Activated T-cell treated with anti-CD3 and anti-CD28 coated beads, Interleukin-2, amount 50 U/mL, for 4 hours (primary cell): ENCODE results near the gene VPS35L. TPM values are rescaled to one million over a fixed set of nuclear protein-coding genes. Genes with fewer than 3 reads are reported as not detected.

Source experiments
- ATAC-seq, 2 donors: fragments of 200-7000 bp; cut with Tn5 transposase; one replicate each; pipeline ENCODE4 v1.10.0; 2021
- DNase-seq: peaks from one replicate; pipeline ENCODE4 v3.0.0-alpha.2; 2020
- H3K27me3 Mint-ChIP-seq: one replicate; pipeline ENCODE4 v1.8.0; 2021; ENCODE audit warnings: low read depth, mixed read lengths
- H3K36me3 Mint-ChIP-seq: one replicate; pipeline ENCODE4 v1.8.0; 2022; ENCODE audit warnings: mixed read lengths; ENCODE audit not compliant: insufficient read depth
- H3K4me1 Mint-ChIP-seq: one replicate; pipeline ENCODE4 v1.8.0; 2021; ENCODE audit warnings: low read depth, mixed read lengths
- H3K4me3 Mint-ChIP-seq: one replicate; pipeline ENCODE4 v1.8.0; 2021; ENCODE audit warnings: mild to moderate bottlenecking, moderate library complexity, mixed read lengths
- H3K9me3 Mint-ChIP-seq: one replicate; pipeline ENCODE4 v1.8.0; 2021; ENCODE audit warnings: mixed read lengths
- total RNA-seq, 3 donors: library from RNA; stranded (reverse); gene quantifications; one replicate each; pipeline ENCODE4 v1.2.1, GENCODE V29; 2021

The VPS35L gene
- total RNA-seq, 3 donors from 2014 or later, result 29.9 to 34.5 (median 30.9) TPM

DNA sequence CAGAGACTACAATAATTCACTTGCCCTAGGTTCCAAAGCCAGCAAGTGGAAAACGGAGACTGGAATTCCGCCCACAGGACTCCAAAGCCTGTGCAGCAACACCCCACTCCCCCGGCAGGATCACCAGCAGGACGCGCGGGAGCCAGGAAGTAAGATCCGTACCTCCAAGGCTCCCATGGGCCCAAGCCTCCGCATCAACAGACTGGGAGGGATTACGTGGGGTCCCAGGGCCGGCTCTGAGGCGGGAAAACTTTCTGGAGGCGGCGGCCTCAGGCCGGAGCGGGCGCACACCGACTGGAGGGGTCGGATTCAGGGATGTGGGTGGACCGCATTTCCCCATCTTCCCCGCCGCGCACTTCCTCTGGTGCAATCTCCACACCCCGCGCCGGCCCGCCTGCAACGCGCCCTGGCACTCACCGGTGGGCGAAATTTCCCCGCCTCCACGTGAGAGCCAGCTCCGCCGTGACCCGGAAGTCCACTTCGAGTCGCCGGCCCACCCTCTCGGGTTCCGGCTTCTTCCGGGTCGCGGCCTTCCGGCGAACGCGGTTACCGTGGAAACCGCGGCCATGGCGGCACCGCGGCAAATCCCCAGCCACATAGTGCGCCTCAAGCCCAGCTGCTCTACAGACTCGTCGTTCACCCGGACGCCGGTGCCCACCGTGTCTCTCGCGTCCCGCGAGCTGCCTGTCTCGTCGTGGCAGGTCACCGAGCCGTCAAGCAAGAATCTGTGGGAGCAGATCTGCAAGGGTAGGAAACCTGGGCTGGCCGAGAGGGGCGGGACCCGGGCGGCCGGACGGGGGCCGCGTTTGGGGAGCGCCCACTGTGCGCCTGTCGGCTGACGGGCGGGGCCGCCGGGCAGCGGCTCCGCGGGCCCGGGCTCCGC, 162.5 kb downstream of the VPS35L start, which contains the start of the genes IQCK and KNOP1:
IQCK (plus strand) TSS at position 531 of the 883 bp plus-strand sequence; CDS start at position 567, 36 bp downstream.
KNOP1 (minus strand) TSS at position 487 of the 883 bp plus-strand sequence. CDS start 3,192 bp downstream, outside the sequence.
- DNase-seq, result peak; percentile 85
- ATAC-seq, result peak; percentile 94 to 95
- peaks cover 14% of the 10 kb centered on the region for H3K36me3 Mint-ChIP-seq
- H3K27me3 Mint-ChIP-seq, result no peaks in the 10 kb centered on the region
- peaks cover 27% of the 10 kb centered on the region for H3K4me1 Mint-ChIP-seq
- peak within 1 kb of the TSS; percentile 96 for H3K4me3 Mint-ChIP-seq
- no peaks in the 10 kb centered on the region for H3K9me3 Mint-ChIP-seq

DNA sequence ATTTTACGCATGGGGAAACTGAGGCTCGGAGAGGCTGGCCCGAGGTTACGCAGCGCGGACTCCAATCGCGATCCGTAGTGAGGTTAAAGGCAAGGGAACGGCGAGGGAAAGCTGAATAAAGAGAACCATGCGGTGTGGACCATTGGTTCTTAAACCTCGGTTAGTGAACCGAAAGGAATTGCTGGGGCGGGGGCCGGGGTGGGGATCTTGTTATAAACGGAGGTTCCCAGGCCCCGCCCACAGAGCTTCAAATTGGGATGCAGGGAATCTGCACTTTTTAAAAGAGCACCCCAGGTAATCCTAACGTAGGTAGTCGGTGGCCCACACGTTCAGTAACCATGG, 163.1 kb downstream of the VPS35L start:
- H3K36me3 Mint-ChIP-seq, result peaks cover 11% of the 10 kb centered on the region
- H3K9me3 Mint-ChIP-seq, result no peaks in the 10 kb centered on the region
- no peak for ATAC-seq
- no peak for DNase-seq
- H3K4me1 Mint-ChIP-seq, result peaks cover 27% of the 10 kb centered on the region
- peak overlapping the region; percentile 96 for H3K4me3 Mint-ChIP-seq
- no peaks in the 10 kb centered on the region for H3K27me3 Mint-ChIP-seq

DNA sequence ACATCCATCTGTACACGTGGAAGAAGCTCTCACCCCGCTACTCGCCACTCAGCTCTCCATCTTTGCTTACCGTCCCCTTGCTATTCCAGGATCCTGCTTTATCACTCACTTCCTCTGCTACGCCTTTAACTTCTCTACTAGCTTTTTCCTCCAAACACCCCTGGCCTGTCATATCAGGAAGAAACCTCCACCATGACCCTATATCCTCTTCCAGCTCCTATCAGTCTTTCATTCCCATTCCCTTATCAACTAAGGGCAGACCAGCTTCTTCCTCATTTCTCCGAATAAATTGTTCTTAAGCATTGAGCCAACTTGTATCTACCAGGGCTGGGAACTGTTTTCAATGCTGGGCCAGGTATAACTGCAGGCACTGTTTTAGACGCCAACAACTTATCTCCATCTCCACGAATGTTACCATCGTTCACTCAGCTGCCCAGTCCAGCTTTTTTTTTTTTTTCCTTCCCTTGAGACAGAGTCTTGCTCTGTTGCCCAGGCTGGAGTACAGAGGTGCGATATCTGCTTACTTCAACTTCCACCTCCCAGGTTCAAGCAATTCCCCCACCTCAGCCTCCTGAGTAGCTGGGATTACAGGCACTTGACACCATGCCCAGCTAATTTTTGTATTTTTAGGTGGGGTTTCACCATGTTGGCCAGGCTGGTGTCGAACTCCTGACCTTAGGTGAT, 166.9 kb downstream of the VPS35L start:
- Mint-ChIP-seq H3K4me3 (no peak overlapping the region), H3K9me3 (no peaks in the 10 kb centered on the region), H3K27me3 (no peaks in the 10 kb centered on the region), H3K36me3 (no peaks in the 10 kb centered on the region), H3K4me1 (peaks cover 11% of the 10 kb centered on the region)
- no peak for ATAC-seq
- DNase-seq, result no peak

DNA sequence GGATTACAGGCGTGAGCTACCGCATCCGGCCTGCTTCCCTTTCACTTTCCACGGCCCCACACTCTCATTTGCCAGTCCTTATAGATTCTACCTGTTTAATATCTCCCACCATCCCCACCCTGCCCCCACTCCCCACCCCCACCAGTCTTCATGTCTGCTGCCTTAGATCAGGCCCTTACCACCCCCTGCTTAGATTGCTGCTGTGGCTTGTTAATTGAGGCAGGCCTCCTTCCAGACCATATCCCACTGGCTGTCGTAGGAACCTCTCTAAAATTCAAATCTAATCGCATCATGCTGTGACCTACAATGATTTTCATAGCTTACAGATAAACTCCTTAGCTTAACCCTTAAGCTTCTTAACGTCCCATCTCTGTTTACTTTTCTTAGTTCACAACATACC, 167.5 kb downstream of the VPS35L start:
- peaks cover 11% of the 10 kb centered on the region for H3K4me1 Mint-ChIP-seq
- ATAC-seq (no peak), DNase-seq (no peak)
- no peaks in the 10 kb centered on the region for H3K27me3 Mint-ChIP-seq
- H3K9me3 Mint-ChIP-seq, result no peaks in the 10 kb centered on the region
- H3K4me3 Mint-ChIP-seq, result no peak overlapping the region
- H3K36me3 Mint-ChIP-seq, result no peaks in the 10 kb centered on the region

DNA sequence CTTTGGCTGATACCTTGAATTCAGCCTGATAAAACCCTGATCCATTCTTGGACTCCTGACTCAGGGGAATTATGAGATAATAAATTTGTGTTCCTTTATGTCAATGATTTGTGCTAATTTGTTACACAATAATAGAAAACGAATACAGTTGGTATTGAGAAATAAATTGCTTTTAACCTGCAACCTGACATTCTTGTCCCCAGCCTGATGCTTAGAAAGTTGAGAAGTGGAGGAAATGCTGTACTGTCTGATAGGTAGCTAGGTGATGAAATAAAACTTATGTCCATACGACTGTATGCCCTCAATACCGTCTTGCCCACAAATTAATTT, 173.1 kb downstream of the VPS35L start:
- ATAC-seq (no peak), DNase-seq (no peak)
- Mint-ChIP-seq H3K27me3 (no peaks in the 10 kb centered on the region), H3K9me3 (no peaks in the 10 kb centered on the region), H3K36me3 (no peaks in the 10 kb centered on the region), H3K4me1 (peaks cover 2% of the 10 kb centered on the region), H3K4me3 (no peak overlapping the region)

DNA sequence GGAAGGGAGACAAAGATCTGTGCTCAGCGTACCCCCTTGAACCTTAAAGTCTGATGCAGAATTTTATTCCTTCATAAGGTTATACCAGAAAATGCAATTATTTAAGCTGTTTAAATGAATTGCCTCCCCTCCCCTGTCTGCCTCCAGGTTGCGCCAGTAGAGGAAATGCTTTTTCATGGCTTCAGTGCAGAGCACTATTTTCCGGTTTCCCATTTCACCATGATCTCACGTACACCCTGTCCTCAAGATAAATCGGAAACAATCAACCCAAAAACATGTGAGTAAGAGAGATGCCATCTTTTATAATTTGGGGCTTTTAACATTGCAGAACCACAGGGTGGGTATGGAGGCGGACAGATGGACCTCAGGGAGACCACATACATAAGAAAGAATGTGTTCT, 178.0 kb downstream of the VPS35L start:
- Mint-ChIP-seq H3K4me3 (no peak overlapping the region), H3K27me3 (no peaks in the 10 kb centered on the region), H3K9me3 (no peaks in the 10 kb centered on the region), H3K4me1 (no peaks in the 10 kb centered on the region), H3K36me3 (no peaks in the 10 kb centered on the region)
- ATAC-seq, result no peak
- no peak for DNase-seq

DNA sequence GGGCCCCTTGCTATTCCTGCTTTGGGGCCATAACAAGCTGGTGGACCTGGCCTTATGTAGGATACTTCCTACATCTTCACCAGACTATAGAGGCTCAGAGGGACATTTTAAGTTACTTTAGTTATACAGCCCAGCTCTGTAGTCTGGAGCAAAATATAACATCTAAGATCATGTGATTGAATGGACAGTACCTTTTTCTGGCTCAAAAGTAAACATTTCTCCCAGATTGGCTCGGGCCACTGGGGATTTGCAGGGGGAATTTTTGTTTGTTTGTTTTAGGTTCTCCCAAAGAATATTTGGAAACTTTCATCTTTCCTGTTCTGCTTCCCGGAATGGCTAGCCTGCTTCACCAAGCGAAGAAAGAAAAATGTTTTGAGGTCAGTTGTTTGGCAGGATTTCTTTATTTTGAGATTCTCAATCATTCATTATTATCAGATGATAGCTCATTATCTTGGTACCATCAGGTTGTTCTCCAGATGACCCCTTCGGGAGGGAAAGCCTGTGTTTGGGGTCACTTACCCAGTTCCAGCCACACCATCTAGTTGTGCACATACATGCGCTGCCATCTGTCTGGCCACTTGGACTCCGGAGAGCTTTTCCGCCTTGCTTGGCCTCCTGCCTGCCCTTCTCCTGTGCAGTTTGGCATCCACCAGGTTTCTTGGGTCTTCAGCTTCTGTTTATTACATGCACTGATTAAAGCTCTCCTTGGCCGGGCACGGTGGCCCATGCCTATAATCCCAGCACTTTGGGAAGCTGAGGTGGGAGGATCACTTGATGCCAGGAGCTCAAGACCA, 179.8 kb downstream of the VPS35L start:
- no peak for DNase-seq
- no peak for ATAC-seq
- H3K9me3 Mint-ChIP-seq, result no peaks in the 10 kb centered on the region
- no peaks in the 10 kb centered on the region for H3K36me3 Mint-ChIP-seq
- H3K4me3 Mint-ChIP-seq, result no peak overlapping the region
- no peaks in the 10 kb centered on the region for H3K27me3 Mint-ChIP-seq
- no peaks in the 10 kb centered on the region for H3K4me1 Mint-ChIP-seq

DNA sequence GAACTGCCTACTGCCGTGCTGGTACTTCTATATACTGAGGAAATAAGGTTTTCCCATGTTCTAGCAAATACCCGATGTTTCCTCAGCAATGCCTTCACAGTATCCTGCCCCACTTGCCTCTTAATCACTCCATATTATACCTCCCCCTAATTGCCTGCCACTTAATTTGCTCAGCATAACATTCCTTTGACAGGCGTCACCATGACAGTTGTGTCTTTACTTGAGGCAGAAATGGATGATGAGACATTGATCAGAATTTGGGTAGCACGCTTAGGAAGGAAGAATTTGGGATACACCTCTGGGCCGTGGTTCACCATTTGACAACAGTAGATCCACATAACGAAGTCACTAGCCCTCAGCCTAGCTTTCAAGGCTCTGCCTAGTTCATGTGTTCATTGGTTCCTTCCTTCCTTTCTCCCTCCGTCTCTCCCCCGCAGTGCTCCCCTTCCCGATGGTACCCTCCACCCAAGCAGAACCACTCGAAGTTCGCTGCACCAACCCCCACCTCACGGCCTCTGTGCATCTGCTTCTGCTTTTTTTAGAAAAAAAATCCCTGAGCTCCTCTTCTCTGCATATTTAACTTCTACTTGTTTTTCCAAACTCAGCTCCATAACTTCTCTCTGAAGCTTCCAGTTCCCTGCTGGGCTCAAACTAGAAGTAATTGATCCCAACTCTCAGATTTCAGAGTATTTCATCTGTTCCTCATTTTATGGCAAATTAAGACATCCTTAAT, 182.0 kb downstream of the VPS35L start:
- Mint-ChIP-seq H3K4me3 (no peak overlapping the region), H3K4me1 (no peaks in the 10 kb centered on the region), H3K27me3 (no peaks in the 10 kb centered on the region)

DNA sequence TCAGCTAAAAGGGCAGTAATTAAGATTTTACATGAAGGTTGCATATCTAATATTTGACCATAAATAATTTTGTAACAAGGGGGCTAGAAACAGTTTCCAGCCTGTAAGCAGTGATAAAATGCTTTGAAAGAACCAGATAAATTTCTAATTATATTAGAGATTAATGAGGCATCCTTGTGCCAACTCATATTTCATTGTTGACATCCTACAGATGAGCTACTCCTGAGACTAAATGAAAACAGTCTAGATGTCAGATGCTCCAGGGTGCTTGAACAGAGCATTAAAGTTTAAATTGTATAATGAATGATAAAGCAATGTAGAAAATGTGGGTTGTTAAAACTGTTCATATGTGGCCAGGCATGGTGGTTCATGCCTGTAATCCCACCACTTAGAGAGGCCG, 185.9 kb downstream of the VPS35L start:
- ATAC-seq (no peak), DNase-seq (no peak)
- Mint-ChIP-seq H3K4me3 (no peak overlapping the region), H3K4me1 (no peaks in the 10 kb centered on the region), H3K36me3 (no peaks in the 10 kb centered on the region), H3K27me3 (no peaks in the 10 kb centered on the region), H3K9me3 (no peaks in the 10 kb centered on the region)

More for the DNA sequence above, 182.0 kb downstream of the VPS35L start:
- Mint-ChIP-seq H3K9me3 (no peaks in the 10 kb centered on the region), H3K36me3 (no peaks in the 10 kb centered on the region)
- ATAC-seq, result no peak
- DNase-seq, result no peak

DNA sequence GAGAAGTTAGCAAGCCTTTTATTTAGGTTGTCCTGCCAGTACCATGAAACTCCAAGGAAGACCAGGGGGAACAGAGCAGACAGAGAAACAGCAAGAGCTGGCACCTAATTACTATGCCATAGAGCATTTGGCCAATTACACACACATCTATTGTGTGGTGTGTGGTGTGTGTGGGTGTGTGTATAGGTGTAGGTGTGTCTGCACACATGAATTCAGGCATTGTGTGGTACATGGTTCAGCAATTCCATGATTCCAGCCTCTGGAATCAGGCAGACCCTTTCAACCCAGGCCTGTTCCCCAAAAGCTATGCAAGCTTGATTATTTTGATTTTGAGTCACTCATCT, 188.3 kb downstream of the VPS35L start:
- H3K4me1 Mint-ChIP-seq, result no peaks in the 10 kb centered on the region
- ATAC-seq, result no peak
- no peak overlapping the region for H3K4me3 Mint-ChIP-seq

DNA sequence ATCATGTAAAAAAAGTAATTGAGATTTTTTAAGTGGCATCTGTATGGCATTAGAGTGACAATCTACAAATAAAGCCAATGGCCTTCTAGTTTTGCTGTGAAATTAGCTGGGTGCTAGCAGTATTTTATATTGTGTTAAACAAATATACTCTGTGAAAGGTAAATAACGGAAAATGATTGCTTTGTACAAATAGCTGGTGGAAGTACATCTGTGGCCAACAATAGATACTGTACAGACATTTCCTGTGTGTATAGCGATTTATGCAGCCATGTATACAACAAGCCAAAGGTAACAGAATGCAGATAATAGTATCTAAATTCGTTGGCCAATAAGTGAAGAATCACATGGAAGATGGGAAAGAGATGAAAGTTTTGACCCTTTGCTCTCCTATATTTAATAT, 189.2 kb downstream of the VPS35L start:
- no peaks in the 10 kb centered on the region for H3K36me3 Mint-ChIP-seq
- ATAC-seq, result no peak
- DNase-seq, result no peak
- no peaks in the 10 kb centered on the region for H3K4me1 Mint-ChIP-seq
- H3K27me3 Mint-ChIP-seq, result no peaks in the 10 kb centered on the region
- no peak overlapping the region for H3K4me3 Mint-ChIP-seq
- no peaks in the 10 kb centered on the region for H3K9me3 Mint-ChIP-seq

More for the DNA sequence above, 188.3 kb downstream of the VPS35L start:
- no peak for DNase-seq
- no peaks in the 10 kb centered on the region for H3K9me3 Mint-ChIP-seq
- H3K36me3 Mint-ChIP-seq, result no peaks in the 10 kb centered on the region
- H3K27me3 Mint-ChIP-seq, result no peaks in the 10 kb centered on the region

DNA sequence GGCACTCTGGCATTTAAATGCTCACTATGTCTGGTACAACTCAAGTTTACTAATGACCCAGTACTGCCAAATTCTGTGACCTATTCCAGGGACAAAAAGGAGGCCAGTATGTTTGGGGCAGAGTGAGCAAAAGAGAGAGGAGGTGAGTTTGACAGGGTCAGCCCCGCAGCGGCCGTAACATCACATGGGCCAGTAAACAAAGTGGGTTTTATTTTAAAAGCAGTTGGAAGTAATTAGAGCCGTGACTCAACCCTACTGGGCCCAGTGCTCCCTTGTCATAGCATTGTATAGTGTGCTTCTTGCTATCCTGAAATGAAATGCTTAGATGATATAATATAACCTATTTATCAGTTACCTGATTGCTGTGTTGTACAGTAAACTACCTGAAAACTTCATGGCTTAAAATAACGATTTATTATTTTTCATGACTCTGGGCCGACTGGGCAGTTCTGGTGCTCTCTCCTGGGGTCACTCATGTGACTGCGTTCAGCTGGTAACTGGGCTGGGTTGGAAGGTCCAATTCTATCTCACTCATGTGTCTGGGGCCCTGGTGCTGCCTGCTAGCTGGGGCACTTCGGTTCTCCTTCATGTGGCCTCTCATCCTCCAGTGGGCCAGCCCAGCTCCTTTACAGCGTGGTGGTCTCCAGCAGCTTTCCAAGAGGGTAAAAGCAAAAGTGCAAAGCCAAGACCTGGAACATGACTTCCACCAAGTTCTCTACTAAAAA, 189.9 kb downstream of the VPS35L start:
- no peaks in the 10 kb centered on the region for H3K36me3 Mint-ChIP-seq
- no peaks in the 10 kb centered on the region for H3K9me3 Mint-ChIP-seq
- H3K4me3 Mint-ChIP-seq, result no peak overlapping the region
- H3K4me1 Mint-ChIP-seq, result no peaks in the 10 kb centered on the region
- ATAC-seq (no peak), DNase-seq (no peak)
- H3K27me3 Mint-ChIP-seq, result no peaks in the 10 kb centered on the region

DNA sequence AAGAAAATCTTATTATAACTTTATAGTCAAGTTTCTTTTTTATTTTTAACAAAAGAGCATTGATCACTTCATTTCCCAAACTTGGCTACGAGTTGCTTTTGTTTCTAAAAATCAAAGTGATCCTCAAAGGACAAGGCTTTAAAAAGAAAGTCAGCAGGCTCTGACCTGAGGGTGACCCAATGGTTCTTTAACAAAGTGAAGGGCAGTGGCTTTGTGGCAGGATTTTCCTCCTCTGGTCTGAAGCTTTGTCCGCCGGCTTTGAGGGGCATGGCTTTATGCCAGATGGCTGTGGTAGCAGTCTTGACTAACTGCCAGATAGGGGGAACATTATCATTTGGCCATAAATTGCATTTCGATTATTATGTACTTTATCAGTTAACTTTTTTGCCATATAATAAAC, 191.1 kb downstream of the VPS35L start:
- no peaks in the 10 kb centered on the region for H3K4me1 Mint-ChIP-seq

More for the DNA sequence above, 191.1 kb downstream of the VPS35L start:
- Mint-ChIP-seq H3K4me3 (no peak overlapping the region), H3K9me3 (no peaks in the 10 kb centered on the region), H3K27me3 (no peaks in the 10 kb centered on the region), H3K36me3 (no peaks in the 10 kb centered on the region)
- ATAC-seq (no peak), DNase-seq (no peak)
